Hematopoietic multipotent progenitor cell treated with erythropoietin and hydrocortisone succinate and interleukin-3 and kit ligand, for 17 days (in vitro differentiated cells): ENCODE measurements around the gene GET4.

Experiments used
- DNase-seq: peaks from one replicate; pipeline ENCODE4 v3.0.0-alpha.2; 2015; ENCODE audit warnings: low spot score

GET4 gene

GRCh38 chr7:886626-887487 lies 10.5 kb downstream of the GET4 start:
- DNase-seq, result no peak

- DNase-seq, result no peak
Observed at GRCh38 chr7:887488-887820, 11.1 kb downstream of the GET4 start.

DNA sequence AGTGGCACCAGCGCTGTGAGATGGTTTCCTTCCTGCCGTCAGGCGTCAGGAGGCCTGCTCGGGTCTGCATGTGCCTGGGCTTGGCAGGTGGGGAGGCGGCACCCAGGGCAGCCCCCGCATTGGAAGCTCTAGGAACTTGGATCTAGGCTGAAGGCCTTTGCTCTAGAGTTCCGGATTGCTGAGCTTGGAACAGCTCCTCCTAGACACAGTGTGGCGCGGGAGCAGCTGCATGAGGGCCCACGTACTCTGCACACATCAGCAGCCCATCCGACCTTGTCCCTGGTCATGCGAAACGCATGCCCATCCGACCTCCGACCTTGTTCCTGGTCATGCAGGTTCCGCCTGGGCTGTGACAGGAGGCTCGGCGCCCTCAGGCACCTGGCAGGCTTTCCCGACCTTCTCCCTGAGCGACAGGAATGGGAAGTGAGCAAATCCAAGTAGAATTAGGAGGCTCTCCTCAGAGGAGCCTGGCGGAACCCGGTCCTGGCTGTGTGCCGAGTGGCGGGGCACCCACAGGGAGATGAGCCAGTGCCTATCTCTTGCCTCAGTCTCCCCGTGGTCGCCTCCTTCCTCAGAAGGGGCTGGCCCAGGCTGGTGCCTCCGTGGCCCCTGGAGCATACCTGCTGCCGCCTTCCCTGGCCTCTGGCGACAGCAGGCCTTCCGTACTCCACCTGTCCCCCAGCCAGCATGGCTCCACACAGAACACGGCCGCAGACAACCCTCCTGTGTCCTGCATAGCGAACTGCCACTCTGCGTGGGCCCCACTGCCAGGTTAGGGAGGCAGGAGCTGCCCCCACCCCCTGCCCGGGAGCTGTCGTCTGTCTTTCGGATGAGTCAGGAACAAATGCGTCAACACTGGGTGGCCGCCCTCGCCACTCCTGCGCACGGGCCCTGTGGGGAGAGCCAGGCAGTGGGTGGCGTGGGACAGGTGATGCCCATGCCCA lies 12.0 kb downstream of the GET4 start:
- no peak for DNase-seq

GRCh38 chr7:889025-889390 lies 12.7 kb downstream of the GET4 start:
- DNase-seq, result no peak

DNA sequence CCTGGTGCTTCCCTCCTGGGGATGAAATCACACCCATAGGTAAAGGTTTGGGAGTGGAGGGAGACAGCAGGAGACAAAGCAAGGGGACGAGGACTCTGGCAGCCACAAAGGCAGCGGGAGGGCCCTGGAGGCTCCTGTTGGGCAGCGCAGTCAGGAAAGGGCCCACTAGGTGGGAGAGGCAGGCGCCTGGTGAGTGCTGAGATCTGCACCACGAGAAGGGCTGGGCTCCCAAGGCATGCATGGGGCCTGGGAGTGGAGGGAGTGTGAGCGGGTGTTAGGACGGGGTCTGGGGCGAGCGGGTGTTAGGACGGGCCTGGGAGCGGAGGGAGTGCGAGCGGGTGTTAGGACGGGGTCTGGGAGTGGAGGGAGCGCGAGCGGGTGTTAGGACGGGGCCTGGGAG lies 13.0 kb downstream of the GET4 start:
- no peak for DNase-seq

DNA sequence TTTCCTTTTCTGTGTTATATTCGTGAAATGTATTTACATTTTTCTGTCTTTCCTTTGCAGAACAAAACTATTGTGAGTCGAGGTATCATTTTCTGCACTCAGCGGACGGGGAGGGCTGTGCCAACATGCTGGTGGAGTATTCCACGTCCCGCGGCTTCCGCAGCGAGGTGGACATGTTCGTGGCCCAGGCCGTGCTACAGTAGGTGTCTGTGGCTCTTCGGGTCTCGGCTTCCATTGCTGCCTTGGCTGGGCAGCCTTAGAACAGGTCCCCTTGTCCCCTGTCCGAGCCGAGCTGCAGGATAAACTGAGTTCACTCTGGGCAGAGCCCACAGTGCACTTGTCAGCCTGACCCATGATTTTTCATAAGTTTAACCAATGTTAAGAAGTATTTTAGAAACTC lies 14.5 kb downstream of the GET4 start:
- DNase-seq, result no peak

- DNase-seq, result no peak
Observed at GRCh38 chr7:891291-891690, 14.9 kb downstream of the GET4 start.

DNA sequence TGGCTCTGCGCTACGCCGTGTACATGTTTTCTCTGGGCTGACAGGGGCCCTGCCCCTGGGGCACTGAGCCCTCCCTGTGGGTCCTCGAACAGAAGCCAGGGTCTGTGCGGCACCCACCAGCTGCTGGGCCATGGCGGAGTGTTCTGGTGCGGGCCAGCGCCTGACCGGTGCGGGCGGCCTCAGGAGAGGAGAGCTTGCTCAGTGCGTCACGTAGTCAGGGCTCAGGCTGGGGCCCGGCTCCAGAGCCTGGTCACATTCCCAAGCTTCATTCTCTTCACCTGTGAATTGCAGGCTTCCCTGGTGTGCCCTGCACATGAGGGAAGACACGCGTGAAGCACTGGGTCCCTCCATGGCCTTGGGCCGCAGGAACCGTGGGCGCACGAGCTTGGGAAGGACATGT lies 15.5 kb downstream of the GET4 start:
- no peak for DNase-seq

GRCh38 chr7:892648-893593 lies 16.6 kb downstream of the GET4 start:
- no peak for DNase-seq

- DNase-seq, result no peak
Observed at GRCh38 chr7:893686-894085, 17.3 kb downstream of the GET4 start.

GRCh38 chr7:894164-894867 lies 18.0 kb downstream of the GET4 start:
- DNase-seq, result no peak

- no peak for DNase-seq
Observed at GRCh38 chr7:894927-895450, 18.6 kb downstream of the GET4 start.

DNA sequence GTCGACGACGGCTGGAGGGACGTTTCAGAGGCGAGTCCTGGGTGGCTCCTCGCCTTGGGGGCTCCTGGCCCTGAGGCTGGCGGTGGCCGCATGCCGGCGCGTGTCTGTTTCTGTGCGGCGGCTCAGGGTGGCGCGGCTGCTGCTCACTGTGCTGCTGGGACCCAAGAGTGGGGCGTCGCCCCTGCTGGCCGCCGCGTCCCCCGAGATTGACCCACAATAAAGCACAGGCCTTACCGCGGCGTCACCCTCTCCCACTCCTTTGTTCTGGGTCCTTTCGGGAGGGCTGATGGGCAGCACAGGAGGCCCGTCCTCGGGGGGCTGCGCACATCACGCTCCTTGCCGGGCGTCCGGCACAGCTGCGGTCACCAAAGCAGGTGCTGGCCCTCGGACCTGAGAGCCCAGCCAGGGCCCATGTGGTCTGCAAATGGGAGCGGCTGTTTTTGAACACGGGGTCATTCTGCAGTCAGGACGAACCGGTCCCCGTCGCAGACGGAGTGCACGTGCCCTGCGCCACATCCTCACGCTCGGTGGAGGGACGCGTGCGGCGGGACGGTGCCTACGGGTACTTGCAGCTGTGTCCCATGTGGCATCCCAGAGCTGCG lies 19.2 kb downstream of the GET4 start:
- DNase-seq, result no peak

DNA sequence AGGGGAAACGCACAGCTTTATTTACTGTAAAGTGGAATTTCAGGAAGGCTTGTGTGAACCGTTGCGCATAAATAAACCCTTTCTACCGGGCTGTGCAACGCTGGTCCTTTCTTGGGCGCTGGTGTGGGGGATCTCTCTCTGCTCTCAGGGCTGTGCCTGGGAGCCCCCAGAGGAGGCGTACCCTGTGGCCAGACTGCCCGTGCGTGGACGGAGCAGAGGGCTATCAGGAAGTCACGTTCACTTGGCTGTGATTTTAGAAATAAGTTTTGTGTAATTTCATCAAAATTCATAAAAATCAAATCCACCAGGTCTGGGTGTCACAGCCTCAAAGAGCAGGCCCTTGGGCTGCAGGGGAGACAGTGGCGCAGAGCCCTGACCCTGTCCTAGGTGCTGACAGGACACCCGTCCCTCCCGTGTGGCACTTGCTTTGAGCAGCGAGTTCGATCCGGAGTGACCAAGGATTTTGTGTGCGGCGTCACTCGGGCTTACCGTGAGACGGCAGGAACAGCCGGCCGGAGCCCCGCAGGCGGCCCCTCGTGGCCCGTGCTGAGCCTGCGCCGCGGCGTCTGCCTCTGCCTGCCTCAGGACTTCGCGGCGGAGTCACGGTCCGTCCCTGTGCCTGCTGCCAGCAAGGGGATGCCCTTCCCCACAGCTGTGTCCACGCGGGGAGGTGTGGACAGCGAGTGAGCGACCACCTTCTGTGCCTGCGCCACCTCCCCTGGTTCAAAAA lies 20.2 kb downstream of the GET4 start:
- no peak for DNase-seq

GRCh38 chr7:897086-897485 lies 20.7 kb downstream of the GET4 start:
- no peak for DNase-seq

DNA sequence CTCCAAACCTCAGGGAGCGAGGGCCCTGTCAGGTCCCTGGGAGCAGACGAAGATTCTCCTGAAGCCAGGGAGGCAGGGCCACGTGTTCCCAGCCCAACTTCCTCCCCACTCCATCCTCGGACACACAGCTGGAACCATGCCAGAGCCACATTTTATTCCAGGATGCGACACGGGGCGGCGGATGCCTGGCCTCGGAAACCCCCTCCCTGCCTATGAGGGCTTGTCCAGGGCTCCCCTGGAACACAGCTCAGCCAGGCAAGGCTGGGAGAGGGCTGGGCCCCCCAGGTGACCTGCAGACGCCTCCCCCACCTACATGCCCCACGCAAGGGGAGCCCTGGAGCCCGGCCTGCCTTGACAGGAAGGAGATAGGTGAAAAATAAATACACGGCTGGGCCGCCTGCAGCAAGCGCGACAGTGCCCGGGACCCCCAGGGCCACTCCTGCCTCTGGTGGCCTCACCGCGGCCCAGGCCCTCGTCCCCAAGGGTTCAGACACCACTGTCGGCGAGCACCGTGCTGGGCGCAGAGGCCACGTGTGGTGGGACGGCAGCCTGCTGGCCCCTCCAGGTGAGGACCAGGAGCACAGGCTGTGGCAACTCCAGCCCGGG lies 21.5 kb downstream of the GET4 start:
- no peak for DNase-seq

- peak; percentile 39 for DNase-seq
Observed at GRCh38 chr7:898460-898854, 22.1 kb downstream of the GET4 start.

DNA sequence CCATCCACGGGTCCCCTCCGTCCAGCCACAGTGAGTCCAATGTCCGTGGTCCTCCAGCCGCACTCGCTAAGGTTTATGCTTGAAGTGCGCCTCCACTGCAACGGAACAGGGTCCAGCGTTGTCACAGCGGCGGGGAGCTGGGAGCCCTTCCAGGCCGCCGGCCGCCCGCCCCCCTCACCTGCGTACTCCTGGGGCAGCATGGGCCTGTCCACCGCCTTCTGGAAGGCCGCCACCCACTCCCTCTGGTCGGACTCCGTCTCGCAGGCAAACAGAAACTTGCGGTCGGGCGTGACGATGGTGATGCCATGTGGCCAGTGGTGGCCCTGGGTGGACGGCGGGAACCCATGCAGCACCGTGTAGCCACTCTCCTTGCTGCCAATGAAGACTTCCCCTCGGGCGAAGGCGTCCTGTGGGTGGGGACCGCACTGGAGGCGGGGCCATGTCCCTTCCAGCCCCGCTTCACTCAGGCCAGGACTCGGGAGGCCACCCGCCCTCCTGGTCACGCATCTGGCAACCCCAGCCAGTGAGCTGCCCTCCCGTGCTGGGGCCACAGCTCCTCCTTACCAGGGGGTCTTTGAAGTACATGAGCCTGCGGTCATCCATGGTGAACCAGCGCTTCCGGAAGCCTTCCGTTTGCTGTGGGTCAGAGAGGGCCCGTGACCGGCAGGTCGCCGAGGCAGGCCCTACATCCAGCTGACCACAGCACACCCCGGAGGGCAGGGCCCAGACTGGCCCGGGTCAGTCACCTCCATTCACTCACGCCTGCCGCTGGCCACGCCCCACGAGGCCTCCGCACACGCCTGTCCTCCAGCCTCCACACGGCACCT lies 22.7 kb downstream of the GET4 start:
- DNase-seq, result no peak

GRCh38 chr7:899806-900205 lies 23.5 kb downstream of the GET4 start:
- DNase-seq, result no peak
